MM.1S (cell line): ENCODE measurements around the gene CCDC6.

Experiments
- DNase-seq: peaks from one replicate; pipeline ENCODE4 v3.0.0-alpha.2; 2015
- H2AFZ ChIP-seq: fragments of 300-600 bp; sonication (generic); 2 replicates; pipeline ENCODE4 v1.6.0; 2016; ENCODE audit warnings: antibody characterized with exemption, low read length
- H3F3A ChIP-seq: fragments of 300-600 bp; sonication (generic); 2 replicates; pipeline ENCODE4 v1.6.1; 2016; ENCODE audit warnings: mild to moderate bottlenecking, antibody characterized with exemption, low read length, moderate library complexity, mixed read lengths; ENCODE audit not compliant: insufficient read depth
- H3K27ac ChIP-seq: fragments of 300-600 bp; sonication (generic); 2 replicates; pipeline ENCODE4 v1.5.1; 2016; ENCODE audit warnings: mild to moderate bottlenecking, low read length
- H3K27me3 ChIP-seq: fragments of 300-600 bp; sonication (generic); replicated peaks from 2 replicates; pipeline ENCODE4 v1.6.0; 2016; ENCODE audit warnings: low read length; ENCODE audit not compliant: insufficient read depth
- H3K36me3 ChIP-seq: fragments of 300-600 bp; sonication (generic); replicated peaks from 2 replicates; pipeline ENCODE4 v1.6.1; 2016; ENCODE audit warnings: mild to moderate bottlenecking, low read length, mixed read lengths; ENCODE audit not compliant: insufficient read depth
- H3K4me1 ChIP-seq: fragments of 300-600 bp; sonication (generic); 2 replicates; pipeline ENCODE4 v1.6.1; 2016; ENCODE audit warnings: low read length, mixed read lengths
- H3K4me2 ChIP-seq: fragments of 300-600 bp; sonication (generic); 2 replicates; pipeline ENCODE4 v1.6.0; 2016; ENCODE audit warnings: low read depth, low read length
- H3K4me3 ChIP-seq: fragments of 300-600 bp; sonication (generic); 2 replicates; pipeline ENCODE4 v1.5.1; 2016; ENCODE audit warnings: low read length, mixed read lengths
- H3K79me2 ChIP-seq: fragments of 300-600 bp; sonication (generic); 2 replicates; pipeline ENCODE4 v1.6.1; 2016; ENCODE audit warnings: mixed run types, low read length, mixed read lengths
- H3K9ac ChIP-seq: fragments of 300-600 bp; sonication (generic); 2 replicates; pipeline ENCODE4 v1.6.1; 2016; ENCODE audit warnings: low read length, mixed read lengths
- H3K9me2 ChIP-seq: fragments of 300-600 bp; sonication (generic); replicated peaks from 2 replicates; pipeline ENCODE4 v1.6.1; 2016; ENCODE audit warnings: mild to moderate bottlenecking, low read length, mixed read lengths; ENCODE audit not compliant: insufficient read depth
- H3K9me3 ChIP-seq: fragments of 300-600 bp; sonication (generic); replicated peaks from 2 replicates; pipeline ENCODE4 v1.6.1; 2016; ENCODE audit warnings: mild to moderate bottlenecking, low read length, mixed read lengths; ENCODE audit not compliant: insufficient read depth
- H4K20me1 ChIP-seq: fragments of 300-600 bp; sonication (generic); 2 replicates; pipeline ENCODE4 v1.6.1; 2016; ENCODE audit warnings: mild to moderate bottlenecking, low read length, moderate library complexity, mixed read lengths; ENCODE audit not compliant: insufficient read depth
- CTCF ChIP-seq: fragments of 300-600 bp; sonication (generic); IDR thresholded peaks from 2 replicates; pipeline ENCODE4 v1.5.1; 2016; ENCODE audit warnings: antibody characterized with exemption, low read length, mixed read lengths
- EZH2 ChIP-seq: fragments of 300-600 bp; sonication (generic); optimal IDR thresholded peaks from 2 replicates; pipeline ENCODE3; 2017; ENCODE audit warnings: low read depth, mild to moderate bottlenecking, antibody characterized with exemption, low read length, mixed read lengths
- EZH2phosphoT487 ChIP-seq: fragments of 300-600 bp; sonication (generic); IDR thresholded peaks from 2 replicates; pipeline ENCODE4 v1.6.1; 2018; ENCODE audit warnings: antibody characterized with exemption, low read length

Gene CCDC6

GRCh38 chr10:59881640-59882039 is 24.7 kb downstream of the CCDC6 start:
- no peaks in the 10 kb centered on the region for H3K36me3 ChIP-seq
- H3K9me2 ChIP-seq, result no peaks in the 10 kb centered on the region
- H2AFZ ChIP-seq, result no peak overlapping the region
- no peaks in the 10 kb centered on the region for H3K9me3 ChIP-seq
- TF ChIP-seq CTCF (no peak), EZH2phosphoT487 (no peak), EZH2 (no peak)
- no peak overlapping the region for H3K4me3 ChIP-seq
- H3K79me2 ChIP-seq, result peaks cover 67% of the 10 kb centered on the region
- H3K9ac ChIP-seq, result no peak overlapping the region
- H4K20me1 ChIP-seq, result peaks cover 4% of the 10 kb centered on the region; the same call in 1 of the 2 replicates
- H3K27me3 ChIP-seq, result no peaks in the 10 kb centered on the region
- peaks cover 17% of the 10 kb centered on the region for H3K4me1 ChIP-seq
- no peak overlapping the region for H3K27ac ChIP-seq
- peaks cover 9% of the 10 kb centered on the region for H3F3A ChIP-seq
- no peak overlapping the region for H3K4me2 ChIP-seq
- no peak for DNase-seq

- Histone ChIP-seq H3K27ac (no peak overlapping the region), H3K9me3 (no peaks in the 10 kb centered on the region), H4K20me1 (peaks cover 4% of the 10 kb centered on the region; the same call in 1 of the 2 replicates), H3K9me2 (no peaks in the 10 kb centered on the region), H3K9ac (no peak overlapping the region), H3K79me2 (peaks cover 67% of the 10 kb centered on the region), H3K4me3 (no peak overlapping the region), H3K4me1 (peaks cover 11% of the 10 kb centered on the region), H3K27me3 (no peaks in the 10 kb centered on the region), H3K4me2 (no peak overlapping the region), H3K36me3 (no peaks in the 10 kb centered on the region), H2AFZ (no peak overlapping the region), H3F3A (peaks cover 6% of the 10 kb centered on the region)
- no peak for DNase-seq
- no peak for TF ChIP-seq EZH2
- TF ChIP-seq CTCF, result no peak
- no peak for TF ChIP-seq EZH2phosphoT487
Observed at GRCh38 chr10:59880971-59881510, 25.3 kb downstream of the CCDC6 start.

- peaks cover 73% of the 10 kb centered on the region for H3K79me2 ChIP-seq
- 0 out of 2 replicates have a peak, but pooled peaks cover 4% of the 10 kb centered on the region for H4K20me1 ChIP-seq
- H2AFZ ChIP-seq, result no peak overlapping the region
- no peaks in the 10 kb centered on the region for H3F3A ChIP-seq
- TF ChIP-seq EZH2phosphoT487 (no peak), CTCF (no peak), EZH2 (no peak)
- no peak overlapping the region for H3K4me2 ChIP-seq
- no peak overlapping the region for H3K27ac ChIP-seq
- no peaks in the 10 kb centered on the region for H3K9me3 ChIP-seq
- no peak overlapping the region for H3K4me3 ChIP-seq
- peaks cover 3% of the 10 kb centered on the region for H3K4me1 ChIP-seq
- H3K27me3 ChIP-seq, result no peaks in the 10 kb centered on the region
- no peaks in the 10 kb centered on the region for H3K36me3 ChIP-seq
- no peak overlapping the region for H3K9ac ChIP-seq
- H3K9me2 ChIP-seq, result no peaks in the 10 kb centered on the region
- no peak for DNase-seq
Observed at GRCh38 chr10:59880019-59880717, 26.2 kb downstream of the CCDC6 start.
